HG03457 (cell line): ENCODE data around the gene GTF2A1.
"Not testable (repeated sequence)": the region's sequence is repeated elsewhere in the genome, so short reads cannot be mapped to it uniquely, and the experiment has no call there.

ENCODE experiments used
- ATAC-seq: cut with Tn5 transposase; IDR thresholded peaks from one replicate; pipeline ENCODE4 v1.9.1; 2021; ENCODE audit warnings: moderate number of reproducible peaks; ENCODE audit not compliant: unreplicated experiment

The GTF2A1 gene

DNA sequence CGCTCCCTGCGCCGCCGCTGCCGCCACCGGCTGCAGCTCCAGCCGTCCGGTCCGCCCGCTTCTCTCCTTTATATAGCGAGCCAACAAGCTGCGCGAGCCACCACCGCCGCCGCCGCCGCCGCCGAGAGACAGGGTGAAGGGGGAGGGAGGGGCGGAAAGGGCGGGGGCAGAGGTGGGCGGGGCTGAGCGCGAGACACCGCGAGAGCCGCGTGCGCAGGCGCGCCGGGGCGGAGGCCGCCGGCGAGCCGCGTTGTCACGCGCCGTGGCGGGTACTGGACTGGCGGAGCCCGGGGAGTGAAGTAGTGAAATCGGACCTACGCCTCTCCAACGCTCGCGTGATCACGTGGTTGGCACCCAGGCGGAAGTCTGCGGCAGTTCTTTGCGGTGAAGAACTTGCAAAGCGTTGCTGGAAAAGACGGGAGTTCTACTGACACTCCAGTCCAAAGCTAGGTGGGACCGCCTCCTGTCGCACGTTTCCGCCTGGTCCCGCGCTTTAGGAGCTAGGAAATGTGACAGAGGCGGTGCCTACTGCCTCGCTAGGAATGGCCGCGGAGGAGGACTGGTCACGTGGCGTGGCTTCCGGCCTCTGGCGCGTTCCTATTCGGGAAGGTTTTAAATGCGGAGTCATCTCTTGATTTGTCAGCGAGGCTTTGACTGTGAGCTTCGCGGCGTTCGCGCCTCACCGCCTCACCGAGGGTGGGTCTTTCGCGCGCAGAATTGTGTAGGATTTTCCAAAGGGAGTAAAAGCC is at the start of gene GTF2A1:
GTF2A1 (minus strand) TSS at position 130 of the 749 bp plus-strand sequence. CDS start 441 bp downstream, outside the sequence.
- peak; percentile 62 for ATAC-seq

DNA sequence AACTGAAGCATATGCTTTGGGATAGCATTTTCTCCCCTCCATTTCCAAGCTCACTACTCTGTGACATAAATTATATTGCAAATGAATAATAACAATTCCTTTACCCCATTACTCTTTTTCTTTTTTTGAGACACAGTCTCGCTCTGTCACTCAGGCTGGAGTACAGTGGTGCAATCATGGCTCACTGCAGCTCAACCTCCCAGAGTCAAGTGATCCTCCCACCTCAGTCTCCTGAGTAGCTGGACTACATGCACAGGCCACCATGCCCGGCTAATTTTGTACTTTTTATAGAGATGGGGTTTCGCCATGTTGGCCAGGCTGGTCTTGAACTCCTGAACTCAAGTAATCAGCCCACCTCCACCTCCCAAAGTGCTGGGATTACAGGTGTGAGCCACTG is 49.2 kb upstream of the GTF2A1 start:
- no peak for ATAC-seq

DNA sequence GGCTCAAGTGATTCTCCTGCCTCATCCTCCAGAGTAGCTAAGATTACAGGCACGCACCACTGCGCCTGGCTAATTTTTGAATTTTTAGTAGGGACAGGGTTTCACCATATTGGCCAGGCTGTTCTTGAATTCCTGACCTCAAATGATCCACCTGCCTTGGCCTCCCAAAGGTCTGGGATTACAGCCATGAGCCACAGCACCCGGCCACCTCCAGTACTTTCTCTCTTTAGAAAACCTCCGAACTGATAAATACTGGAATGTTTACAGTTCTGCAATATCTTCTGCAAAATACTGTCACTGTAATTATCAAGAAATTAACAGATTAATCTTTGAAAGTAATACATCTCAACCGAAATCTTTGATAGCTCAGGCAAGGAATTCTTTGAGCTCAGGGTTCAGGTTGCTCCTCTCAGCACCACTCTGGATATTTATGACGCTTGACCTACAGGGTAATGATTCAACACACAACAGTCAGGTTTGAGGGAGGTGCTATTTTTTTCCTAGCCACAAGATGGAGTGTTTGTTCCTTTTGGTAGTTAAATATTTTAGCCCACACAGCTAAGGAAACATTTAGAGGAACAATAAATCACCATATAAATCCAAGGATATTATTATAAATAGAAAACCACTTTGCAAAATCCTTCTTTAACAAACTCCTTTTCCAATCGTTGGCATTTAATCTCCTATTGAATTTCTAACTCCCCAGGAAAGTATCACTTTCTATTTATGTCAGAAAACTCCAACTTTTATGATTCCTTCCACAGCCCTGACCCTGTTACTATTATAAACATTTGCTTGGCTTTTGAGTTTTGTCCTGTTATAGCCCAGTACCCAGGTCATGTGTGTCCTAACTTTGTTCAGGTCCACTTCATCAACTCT is 48.6 kb upstream of the GTF2A1 start:
- peak; percentile 58 for ATAC-seq

DNA sequence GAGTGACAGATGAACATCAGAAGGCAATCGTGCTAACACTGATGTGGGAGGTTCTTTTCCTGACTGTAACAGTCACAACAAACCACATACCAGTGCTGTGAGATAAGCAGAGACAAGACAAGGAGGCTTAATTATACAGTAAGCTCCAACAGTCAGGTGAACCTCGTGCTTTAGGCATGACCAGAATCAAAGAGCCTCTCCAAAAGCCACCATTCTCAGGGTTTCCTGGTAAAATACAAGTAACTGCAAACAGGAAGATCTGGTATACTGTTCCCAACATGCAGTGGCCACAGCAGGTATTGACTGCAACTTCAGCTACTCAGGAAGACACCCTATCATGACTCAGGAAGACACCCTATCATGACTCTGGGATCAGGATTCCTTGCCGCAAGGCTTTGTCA is 47.3 kb upstream of the GTF2A1 start:
- no peak for ATAC-seq

DNA sequence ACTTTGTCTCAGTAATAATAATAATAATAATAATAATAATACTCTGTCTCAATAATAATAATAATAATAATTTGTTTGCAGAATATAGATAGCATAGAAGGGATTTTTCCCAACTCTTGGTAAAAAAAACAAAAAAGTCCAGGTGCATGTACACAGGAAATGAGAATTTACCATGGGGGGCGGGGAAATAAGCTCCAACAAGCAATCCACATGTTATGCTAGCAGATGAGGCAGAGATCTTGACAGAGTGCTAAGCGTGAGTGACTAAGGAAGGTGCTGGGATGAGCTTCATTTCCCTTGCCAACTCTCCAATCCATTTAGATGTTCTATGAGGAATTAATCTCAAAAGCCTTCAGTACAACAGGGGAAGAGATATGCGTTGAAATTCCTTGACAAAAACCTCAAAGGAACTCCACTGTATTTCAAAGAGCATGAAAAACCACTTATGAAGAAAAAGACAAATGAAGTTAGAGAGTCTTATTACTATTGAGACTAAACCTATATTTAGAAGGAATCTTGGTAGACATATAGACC is 44.9 kb upstream of the GTF2A1 start:
- ATAC-seq, result no peak

DNA sequence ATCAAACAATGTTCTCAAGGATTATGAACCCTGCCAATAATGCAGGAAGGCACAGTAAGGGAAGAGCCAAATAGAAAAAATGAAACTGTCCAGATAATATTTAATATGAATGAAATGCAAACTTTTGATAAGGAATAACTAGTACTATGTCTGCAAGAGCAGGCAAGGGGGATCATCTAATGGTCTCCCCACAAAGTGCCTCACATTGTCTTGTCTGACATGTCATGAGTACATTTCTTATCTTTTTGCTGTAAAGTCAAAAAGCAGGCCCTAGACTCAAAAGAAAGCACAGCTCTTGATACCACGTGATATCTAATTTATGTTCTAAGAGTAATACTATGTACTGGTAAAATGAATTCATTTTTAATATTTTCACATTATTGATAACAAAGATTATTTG is 43.9 kb upstream of the GTF2A1 start:
- ATAC-seq, result no peak

DNA sequence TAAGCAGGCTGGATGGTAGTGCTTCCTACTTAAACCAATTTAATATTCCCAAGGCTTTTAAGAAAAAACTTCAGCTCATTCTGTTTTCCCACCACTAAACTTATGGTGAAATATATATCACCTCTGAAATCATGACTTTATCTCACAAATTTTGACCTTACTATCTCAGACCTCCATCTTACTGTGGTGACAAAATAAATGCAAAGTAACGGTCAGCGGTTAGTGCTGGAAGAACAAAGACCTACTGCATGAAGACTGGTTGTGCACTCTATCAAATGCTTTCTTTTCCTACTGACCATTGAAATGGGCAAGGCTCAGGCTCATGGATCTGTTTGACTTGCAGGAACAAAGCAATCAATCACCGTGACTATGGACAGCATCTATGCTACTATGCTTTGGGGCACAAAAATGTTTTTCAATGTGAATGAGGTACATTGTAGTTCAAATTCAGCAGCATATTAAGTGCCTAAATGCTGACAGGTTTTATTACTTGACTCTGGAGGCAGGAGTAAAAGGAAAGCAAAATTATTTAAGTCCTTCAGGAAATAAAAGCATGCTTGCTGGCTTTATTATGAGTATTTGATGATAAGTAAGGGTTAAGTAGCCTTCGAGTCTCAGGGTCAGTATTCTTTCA is 43.1 kb upstream of the GTF2A1 start:
- no peak for ATAC-seq

DNA sequence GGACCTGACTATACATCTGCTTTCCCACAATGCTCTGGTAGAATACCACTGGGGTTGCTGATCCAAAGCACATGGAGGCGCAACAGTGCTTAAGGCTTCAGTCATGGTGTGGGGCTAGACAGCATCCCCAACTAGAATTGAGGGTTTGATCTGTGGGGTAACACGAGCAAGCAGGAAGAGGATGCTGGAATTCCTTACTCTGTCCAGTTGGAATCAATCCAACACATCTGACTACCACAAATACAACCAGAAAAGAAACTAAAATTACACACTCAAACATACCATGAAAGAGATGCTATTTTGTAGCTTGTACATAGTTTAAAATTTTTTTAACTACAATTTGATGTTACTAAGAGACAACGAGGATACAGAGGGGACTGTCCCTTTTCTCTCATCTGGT is 40.4 kb upstream of the GTF2A1 start:
- ATAC-seq, result no peak

DNA sequence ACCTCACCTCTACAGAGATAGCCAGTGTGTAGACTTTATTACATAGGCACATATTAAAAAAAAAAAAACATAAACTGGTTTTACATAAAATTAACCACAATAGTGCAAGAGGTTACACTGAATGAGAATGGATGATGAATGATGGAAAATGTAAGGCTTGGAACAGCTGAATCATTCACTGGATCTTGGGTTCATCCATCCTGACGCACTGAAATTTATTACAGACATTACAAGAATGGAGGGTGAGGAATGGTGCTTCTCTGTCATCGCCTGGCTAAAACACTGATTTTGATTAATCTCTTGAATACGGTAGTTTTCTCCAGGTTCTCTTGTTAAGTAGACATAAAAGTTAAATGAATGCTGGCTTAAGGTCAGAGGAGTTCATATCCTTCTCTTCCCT is 40.0 kb upstream of the GTF2A1 start:
- ATAC-seq, result no peak

DNA sequence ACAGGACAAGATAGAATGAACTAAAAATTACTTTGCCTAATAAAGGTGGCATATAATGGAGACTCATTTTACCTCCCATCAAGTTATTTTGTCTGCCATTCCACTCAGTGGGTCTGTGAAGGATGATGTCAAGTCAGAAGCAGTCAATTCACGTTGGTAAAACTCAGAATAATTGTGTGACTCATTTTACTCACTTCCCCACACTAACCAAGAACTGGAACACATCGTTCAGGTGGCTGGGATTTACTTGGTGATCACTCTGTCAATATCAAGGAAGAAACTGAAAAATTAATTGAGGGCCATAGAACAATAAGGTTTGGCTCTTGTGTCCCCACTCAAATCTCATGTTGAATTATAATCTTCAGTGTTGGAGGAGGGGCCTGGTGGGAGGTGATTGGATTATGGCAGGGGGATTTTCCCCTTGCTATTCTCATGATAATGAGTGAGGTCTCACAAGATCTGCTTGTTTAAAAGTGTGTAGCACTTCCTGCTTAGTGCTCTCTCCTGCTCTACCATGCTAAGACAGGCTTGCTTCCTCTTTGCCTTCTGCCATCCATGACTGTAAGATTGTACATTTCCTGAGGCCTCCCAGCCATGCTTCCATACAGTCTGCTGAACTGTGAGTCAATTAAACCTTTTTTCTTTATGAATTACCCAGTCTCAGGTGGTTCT is 35.7 kb upstream of the GTF2A1 start:
- ATAC-seq, result no peak

DNA sequence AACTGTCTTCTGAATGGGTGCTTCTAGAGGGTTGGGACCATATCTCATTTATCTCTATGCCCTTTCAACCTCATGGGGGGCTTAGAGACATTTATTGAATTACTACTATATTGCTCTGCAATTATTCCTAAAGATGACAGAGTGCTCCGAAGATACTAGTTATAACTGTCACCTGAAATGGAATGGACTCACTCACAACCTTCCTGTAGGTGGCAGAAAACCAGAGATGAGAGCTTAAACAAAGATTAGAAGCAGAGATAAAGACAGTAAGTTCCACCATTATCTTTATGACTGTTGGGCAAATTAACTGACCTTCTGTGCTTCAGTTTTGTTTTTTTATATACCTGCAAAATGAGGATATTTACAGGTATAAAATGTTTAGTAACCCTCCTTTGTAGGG is 31.5 kb upstream of the GTF2A1 start:
- no peak for ATAC-seq

DNA sequence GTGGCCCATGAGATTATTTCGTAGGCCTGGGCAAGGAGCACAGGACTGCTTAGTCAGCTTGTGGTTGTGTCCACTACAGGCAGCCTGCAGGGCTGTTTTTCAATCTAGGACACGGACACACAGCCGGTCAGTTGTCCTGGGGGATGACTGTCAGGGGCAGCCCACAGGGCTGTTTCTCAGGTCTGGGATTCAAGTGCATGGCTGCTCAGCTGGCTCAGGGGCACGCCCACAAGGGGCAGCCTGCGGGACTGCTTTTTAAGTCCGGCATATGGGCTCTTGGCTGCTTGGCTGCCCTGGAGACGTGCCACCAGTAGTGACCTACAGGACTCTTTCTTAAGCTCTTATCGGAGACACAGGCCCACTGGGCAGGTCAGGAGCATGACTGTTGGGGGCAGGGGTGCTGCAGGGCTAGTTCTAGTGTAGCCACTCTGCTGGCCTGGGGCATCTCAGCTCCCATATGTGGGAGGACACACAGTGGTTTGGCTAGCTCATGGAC is 26.6 kb upstream of the GTF2A1 start:
- ATAC-seq, result no peak

DNA sequence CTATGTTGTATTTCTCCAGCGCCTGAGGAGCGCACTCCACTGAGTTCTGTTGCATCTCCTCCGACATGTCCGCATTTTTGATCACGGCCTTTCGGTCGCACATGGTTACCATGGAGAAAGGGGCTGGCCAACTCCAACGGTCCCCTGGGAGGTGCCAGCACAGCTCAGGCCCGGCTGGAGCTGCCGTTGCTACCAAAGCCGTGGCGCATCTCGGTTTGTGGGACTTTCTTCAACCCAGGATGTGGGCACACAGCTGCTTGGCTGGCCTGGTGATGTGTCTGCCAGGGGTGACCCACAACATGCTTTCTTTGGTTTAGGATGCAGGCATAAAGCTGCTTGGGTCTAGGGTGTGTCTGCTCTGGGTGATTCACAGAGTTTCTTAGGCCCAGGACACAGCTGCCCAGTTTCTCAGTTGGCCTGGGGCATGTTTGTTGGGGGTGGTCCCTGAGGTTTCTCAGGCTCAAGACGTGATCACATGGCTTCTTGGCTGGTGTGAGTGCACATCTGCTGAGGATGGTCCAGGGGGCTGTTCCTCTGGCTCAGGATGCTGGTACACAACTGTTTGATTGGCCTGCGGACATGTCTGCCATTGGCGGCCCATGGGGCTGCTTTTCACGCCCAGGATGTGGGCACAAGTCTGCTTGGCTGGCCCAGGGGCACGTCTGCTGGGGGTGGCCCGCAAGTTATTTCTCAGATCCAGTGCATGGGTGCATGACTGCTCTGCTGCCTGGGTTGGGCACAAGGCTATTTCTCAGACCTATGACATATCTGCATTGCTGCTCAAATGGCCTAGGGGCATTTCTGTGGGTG is 25.9 kb upstream of the GTF2A1 start:
- no peak for ATAC-seq

DNA sequence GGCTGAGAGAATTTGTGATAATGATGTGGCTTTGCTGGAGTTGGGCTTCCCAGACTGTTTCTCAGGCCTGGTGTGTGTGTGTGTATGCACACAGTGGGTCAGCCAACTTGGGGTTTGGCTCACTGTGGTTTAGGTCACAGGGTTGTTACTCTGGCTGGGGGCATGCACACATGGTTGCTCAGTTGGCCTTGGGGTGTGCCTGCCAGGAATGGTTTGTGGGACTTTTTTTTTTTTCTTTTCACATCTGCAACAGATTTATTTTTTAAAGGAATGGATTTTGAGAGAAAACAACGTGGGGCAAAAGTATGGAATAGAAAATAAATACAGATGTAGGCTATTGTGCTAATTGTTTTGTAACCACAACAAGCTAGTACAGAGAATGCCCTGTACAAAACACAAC is 25.0 kb upstream of the GTF2A1 start:
- no peak for ATAC-seq

DNA sequence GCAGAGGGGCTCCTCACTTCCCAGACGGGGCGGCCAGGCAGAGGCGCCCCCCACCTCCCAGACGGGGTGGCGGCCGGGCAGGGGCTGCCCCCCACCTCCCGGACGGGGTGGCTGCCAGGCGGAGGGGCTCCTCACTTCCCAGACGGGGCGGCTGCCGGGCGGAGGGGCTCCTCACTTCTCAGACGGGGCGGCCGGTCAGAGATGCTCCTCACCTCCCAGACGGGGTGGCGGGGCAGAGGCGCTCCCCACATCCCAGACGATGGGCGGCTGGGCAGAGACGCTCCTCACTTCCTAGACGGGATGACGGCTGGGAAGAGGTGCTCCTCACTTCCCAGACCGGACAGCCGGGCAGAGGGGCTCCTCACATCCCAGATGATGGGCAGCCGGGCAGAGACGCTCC is 23.7 kb upstream of the GTF2A1 start:
- not testable (repeated sequence) for ATAC-seq

DNA sequence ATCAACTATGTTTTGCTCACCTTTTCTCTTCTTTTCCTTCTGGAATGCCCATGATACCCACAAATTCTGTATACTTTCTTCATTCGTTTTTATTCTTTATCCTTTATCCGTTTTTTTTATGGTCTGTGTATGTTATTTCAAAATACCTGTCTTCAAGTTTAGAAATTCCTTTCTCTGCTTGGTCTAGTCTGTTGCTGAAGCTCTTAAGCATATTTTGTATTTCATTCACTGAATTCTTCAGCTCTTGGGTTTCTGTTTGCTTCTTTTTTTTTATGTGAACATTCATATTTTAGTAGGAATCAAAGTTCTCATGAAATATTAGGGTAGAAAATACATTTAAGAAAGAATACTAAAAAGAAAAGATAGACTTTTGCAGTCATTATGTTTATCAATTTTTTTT is 22.7 kb upstream of the GTF2A1 start:
- no peak for ATAC-seq

DNA sequence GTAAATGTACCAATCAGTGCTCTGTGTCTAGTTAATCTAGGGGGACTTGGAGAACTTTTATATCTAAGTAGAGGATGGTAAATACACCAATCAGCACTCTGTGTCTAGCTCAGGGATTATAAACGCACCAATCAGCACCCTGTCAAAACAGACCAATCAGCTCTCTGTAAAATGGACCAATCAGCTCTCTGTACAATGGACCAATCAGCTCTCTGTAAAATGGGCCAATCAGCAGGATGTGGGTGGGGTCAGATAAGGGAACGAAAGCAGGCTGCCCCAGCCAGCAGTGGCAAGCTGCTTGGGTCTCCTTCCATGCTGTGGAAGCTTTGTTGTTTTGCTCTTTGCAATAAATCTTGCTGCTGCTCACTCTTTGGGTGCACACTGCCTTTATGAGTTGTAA is 16.1 kb upstream of the GTF2A1 start:
- not testable (repeated sequence) for ATAC-seq

DNA sequence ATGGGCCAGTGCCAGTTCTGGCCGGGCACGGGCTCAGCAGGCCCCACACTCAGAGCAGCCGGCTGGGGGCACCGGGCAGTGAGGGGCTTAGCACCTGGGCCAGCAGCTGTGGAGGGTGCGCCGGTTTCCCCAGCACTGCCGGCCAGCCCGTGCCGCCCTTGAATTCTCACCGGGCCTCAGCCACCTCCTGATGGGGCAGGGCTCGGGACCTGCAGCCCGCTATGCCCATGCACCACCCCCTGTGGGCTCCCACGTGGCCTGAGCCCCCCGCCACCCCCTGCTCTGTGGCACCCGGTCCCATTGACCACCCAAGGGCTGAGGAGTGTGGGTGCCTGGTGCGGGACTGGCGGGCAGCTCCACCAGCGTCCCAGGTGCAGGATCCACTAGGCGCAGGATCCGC is 15.4 kb upstream of the GTF2A1 start:
- no peak for ATAC-seq

DNA sequence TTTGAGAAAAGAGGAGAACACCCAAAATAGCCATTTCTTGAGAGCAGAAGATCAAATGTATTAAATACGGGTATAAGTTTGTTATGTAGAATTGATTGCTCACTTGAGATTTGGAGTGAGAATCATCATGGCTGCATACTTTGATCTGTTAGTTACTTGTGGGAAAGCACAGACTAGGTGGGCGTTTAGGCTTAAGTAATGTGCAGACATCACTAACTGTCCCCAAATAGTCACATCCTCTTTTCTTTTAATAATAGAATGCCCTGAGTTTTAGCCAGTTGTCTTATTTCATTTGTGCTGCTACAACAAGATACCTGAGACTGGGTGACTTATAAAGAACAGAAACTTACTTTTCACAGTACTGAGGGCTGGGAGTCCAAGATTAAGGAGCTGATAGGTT is 14.3 kb upstream of the GTF2A1 start:
- no peak for ATAC-seq

DNA sequence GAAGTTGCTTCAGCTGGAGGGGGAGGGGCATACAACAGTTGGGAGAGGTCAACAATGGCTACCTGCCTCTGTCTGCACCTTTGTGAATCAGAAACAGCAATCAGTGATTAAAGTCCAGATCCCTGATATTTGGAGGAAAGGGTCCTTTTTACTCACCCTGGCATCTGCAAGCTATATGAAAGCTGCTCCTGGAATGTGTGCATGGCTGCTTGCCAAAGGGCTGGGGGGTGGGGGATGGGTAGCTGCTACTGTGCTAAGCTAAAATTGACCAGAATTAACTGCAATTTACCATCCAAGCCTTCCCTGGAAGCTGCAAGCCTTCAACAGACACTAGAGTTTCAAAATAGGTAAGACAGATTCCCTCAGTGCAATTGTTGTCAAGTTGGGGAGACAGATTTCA is 13.5 kb upstream of the GTF2A1 start:
- no peak for ATAC-seq
